Esophagus mucosa (tissue), 1 donor: ENCODE results near the gene CHRM1. TPM values are rescaled to one million over a fixed set of nuclear protein-coding genes. Genes with fewer than 3 reads are reported as not detected.
A peak's percentile ranks its signal among the peaks of the same experiment; 100 is the strongest.

Experiments used
- ATAC-seq: fragments of 200-7000 bp; cut with Tn5 transposase; one replicate; pipeline ENCODE4 v1.9.1; 2020
- total RNA-seq: library from RNA; stranded (reverse); gene quantifications from one replicate; pipeline ENCODE4 v1.2.4, GENCODE V29; 2023
- donor health status: DM: yes; HTN: yes; CAD: no.

CHRM1 gene
- total RNA-seq, 1 donor from 2014 or later, result not detected

GRCh38 chr11:62905296-62905695 is 15.9 kb downstream of the CHRM1 start:
- no peak for ATAC-seq

GRCh38 chr11:62902932-62903331 is 18.2 kb downstream of the CHRM1 start:
- no peak for ATAC-seq

GRCh38 chr11:62898027-62898426 is 23.1 kb downstream of the CHRM1 start:
- no peak for ATAC-seq

- no peak for ATAC-seq
Observed at GRCh38 chr11:62897311-62897710, 23.9 kb downstream of the CHRM1 start.

- ATAC-seq, result peak; percentile 48
Observed at GRCh38 chr11:62896049-62896448, 25.1 kb downstream of the CHRM1 start.

GRCh38 chr11:62895501-62895900 is 25.7 kb downstream of the CHRM1 start:
- no peak for ATAC-seq

- ATAC-seq, result no peak
Observed at GRCh38 chr11:62892077-62892922, 28.9 kb downstream of the CHRM1 start.

- ATAC-seq, result peak; percentile 21
Observed at GRCh38 chr11:62889484-62890437, 31.4 kb downstream of the CHRM1 start.

- ATAC-seq, result no peak
Observed at GRCh38 chr11:62889126-62889483, 32.1 kb downstream of the CHRM1 start.

- no peak for ATAC-seq
Observed at GRCh38 chr11:62888406-62888805, 32.8 kb downstream of the CHRM1 start.

- ATAC-seq, result no peak
Observed at GRCh38 chr11:62885137-62885750, 35.9 kb downstream of the CHRM1 start.

- ATAC-seq, result no peak
Observed at GRCh38 chr11:62883673-62884072, 37.5 kb downstream of the CHRM1 start.

- no peak for ATAC-seq
Observed at GRCh38 chr11:62882788-62883501, 38.2 kb downstream of the CHRM1 start.

- ATAC-seq, result no peak
Observed at GRCh38 chr11:62882431-62882749, 38.8 kb downstream of the CHRM1 start.

- ATAC-seq, result peak; percentile 81
Observed at GRCh38 chr11:62881579-62882430, 39.4 kb downstream of the CHRM1 start.

- ATAC-seq, result peak; percentile 87
Observed at GRCh38 chr11:62880803-62881578, 40.2 kb downstream of the CHRM1 start, which contains the start of gene SLC3A2. SLC3A2 (plus strand) TSS chr11:62880896; CDS start chr11:62881024, 128 bp downstream.

- ATAC-seq, result peak; percentile 1
Observed at GRCh38 chr11:62880231-62880802, 40.8 kb downstream of the CHRM1 start.

GRCh38 chr11:62879235-62879978 is 41.8 kb downstream of the CHRM1 start:
- no peak for ATAC-seq

- ATAC-seq, result no peak
Observed at GRCh38 chr11:62876712-62877111, 44.5 kb downstream of the CHRM1 start.
